KMS-11 (cell line): ENCODE measurements around the gene MAGI2.

ENCODE experiments used
- H2AFZ ChIP-seq: fragments of 200-600 bp; sonication (generic); 2 replicates; pipeline ENCODE4 v1.6.1; 2016; ENCODE audit warnings: antibody characterized with exemption, mixed run types, low read depth
- H3K27ac ChIP-seq: fragments of 200-600 bp; sonication (generic); 2 replicates; pipeline ENCODE4 v1.6.1; 2016; ENCODE audit warnings: mild to moderate bottlenecking, mixed run types
- H3K27me3 ChIP-seq: fragments of 200-600 bp; sonication (generic); 2 replicates; pipeline ENCODE4 v1.6.1; 2017; ENCODE audit warnings: mild to moderate bottlenecking, low read depth, mixed run types, moderate library complexity; ENCODE audit not compliant: insufficient read depth
- H3K36me3 ChIP-seq: fragments of 200-600 bp; sonication (generic); 2 replicates; pipeline ENCODE4 v1.6.1; 2017; ENCODE audit warnings: mild to moderate bottlenecking, mixed run types; ENCODE audit not compliant: insufficient read depth
- H3K4me1 ChIP-seq: fragments of 200-600 bp; sonication (generic); 2 replicates; pipeline ENCODE4 v1.6.1; 2016; ENCODE audit warnings: mild to moderate bottlenecking, low read depth, mixed run types; ENCODE audit not compliant: poor library complexity, severe bottlenecking
- H3K4me2 ChIP-seq: fragments of 200-600 bp; sonication (generic); 2 replicates; pipeline ENCODE4 v1.7.0; 2016; ENCODE audit warnings: mild to moderate bottlenecking, mixed run types
- H3K4me3 ChIP-seq: fragments of 200-600 bp; sonication (generic); IDR thresholded peaks from 2 replicates; pipeline ENCODE4 v1.6.1; 2017; ENCODE audit warnings: low read depth, low read length, mixed read lengths; ENCODE audit not compliant: insufficient read depth
- H3K79me2 ChIP-seq: fragments of 200-600 bp; sonication (generic); 2 replicates; pipeline ENCODE4 v1.6.1; 2016; ENCODE audit warnings: low read depth, mixed run types; ENCODE audit not compliant: insufficient read depth
- H3K9ac ChIP-seq: fragments of 200-600 bp; sonication (generic); 2 replicates; pipeline ENCODE4 v1.6.1; 2016; ENCODE audit warnings: mild to moderate bottlenecking, mixed run types
- H4K20me1 ChIP-seq: fragments of 200-600 bp; sonication (generic); 2 replicates; pipeline ENCODE4 v1.6.1; 2016; ENCODE audit warnings: mild to moderate bottlenecking, mixed run types; ENCODE audit not compliant: insufficient read depth
- TF ChIP-seq, protein P1 (sequence below): fragments of 200-600 bp; sonication (generic); conservative IDR thresholded peaks from 2 replicates; pipeline ENCODE4 v1.6.1; 2017; ENCODE audit warnings: low read depth, mild to moderate bottlenecking, antibody characterized with exemption, low read length, moderate library complexity, mixed read lengths

The MAGI2 gene

GRCh38 chr7:78171398-78171797, 1282.1 kb downstream of the MAGI2 start:
- Histone ChIP-seq H3K27ac (no peak overlapping the region), H3K9ac (no peak overlapping the region), H3K4me1 (no peaks in the 10 kb centered on the region), H3K79me2 (no peaks in the 10 kb centered on the region), H3K4me3 (no peak overlapping the region), H3K4me2 (no peak overlapping the region), H2AFZ (no peak overlapping the region), H4K20me1 (no peaks in the 10 kb centered on the region), H3K36me3 (no peaks in the 10 kb centered on the region), H3K27me3 (no peaks in the 10 kb centered on the region)
- TF ChIP-seq, protein P1, sequence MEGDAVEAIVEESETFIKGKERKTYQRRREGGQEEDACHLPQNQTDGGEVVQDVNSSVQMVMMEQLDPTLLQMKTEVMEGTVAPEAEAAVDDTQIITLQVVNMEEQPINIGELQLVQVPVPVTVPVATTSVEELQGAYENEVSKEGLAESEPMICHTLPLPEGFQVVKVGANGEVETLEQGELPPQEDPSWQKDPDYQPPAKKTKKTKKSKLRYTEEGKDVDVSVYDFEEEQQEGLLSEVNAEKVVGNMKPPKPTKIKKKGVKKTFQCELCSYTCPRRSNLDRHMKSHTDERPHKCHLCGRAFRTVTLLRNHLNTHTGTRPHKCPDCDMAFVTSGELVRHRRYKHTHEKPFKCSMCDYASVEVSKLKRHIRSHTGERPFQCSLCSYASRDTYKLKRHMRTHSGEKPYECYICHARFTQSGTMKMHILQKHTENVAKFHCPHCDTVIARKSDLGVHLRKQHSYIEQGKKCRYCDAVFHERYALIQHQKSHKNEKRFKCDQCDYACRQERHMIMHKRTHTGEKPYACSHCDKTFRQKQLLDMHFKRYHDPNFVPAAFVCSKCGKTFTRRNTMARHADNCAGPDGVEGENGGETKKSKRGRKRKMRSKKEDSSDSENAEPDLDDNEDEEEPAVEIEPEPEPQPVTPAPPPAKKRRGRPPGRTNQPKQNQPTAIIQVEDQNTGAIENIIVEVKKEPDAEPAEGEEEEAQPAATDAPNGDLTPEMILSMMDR: no peak

- Histone ChIP-seq H3K27me3 (no peaks in the 10 kb centered on the region), H4K20me1 (no peaks in the 10 kb centered on the region), H3K36me3 (no peaks in the 10 kb centered on the region), H3K79me2 (no peaks in the 10 kb centered on the region), H3K4me2 (no peak overlapping the region), H2AFZ (no peak overlapping the region), H3K9ac (no peak overlapping the region), H3K4me3 (no peak overlapping the region), H3K27ac (no peak overlapping the region), H3K4me1 (no peaks in the 10 kb centered on the region)
- TF ChIP-seq, protein P1: no peak
Measured at GRCh38 chr7:78170815-78171214, 1282.7 kb downstream of the MAGI2 start.

DNA sequence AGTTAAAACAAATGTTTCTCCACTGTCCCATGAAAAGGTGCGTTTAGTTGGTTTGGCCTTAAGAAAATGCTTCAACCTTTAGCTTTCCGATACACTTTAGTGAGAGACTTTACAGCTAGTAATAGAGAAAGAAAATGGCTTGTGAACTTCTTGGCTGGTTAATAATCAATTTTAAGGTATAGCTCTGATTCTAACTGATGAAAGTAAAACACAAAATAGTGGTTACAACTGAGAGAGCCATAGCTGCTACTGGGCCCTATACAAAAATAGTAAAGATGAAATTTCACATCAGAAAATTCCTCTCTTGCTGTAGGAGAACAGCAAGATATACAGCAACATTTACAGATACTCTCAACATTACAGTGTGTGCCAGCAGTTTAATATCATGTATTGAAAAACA, 1283.5 kb downstream of the MAGI2 start:
- Histone ChIP-seq H3K79me2 (no peaks in the 10 kb centered on the region), H3K4me2 (no peak overlapping the region), H3K4me1 (no peaks in the 10 kb centered on the region), H3K4me3 (no peak overlapping the region), H3K27ac (no peak overlapping the region), H3K36me3 (no peaks in the 10 kb centered on the region), H2AFZ (no peak overlapping the region), H3K9ac (no peak overlapping the region), H4K20me1 (no peaks in the 10 kb centered on the region), H3K27me3 (no peaks in the 10 kb centered on the region)
- TF ChIP-seq, protein P1: no peak

DNA sequence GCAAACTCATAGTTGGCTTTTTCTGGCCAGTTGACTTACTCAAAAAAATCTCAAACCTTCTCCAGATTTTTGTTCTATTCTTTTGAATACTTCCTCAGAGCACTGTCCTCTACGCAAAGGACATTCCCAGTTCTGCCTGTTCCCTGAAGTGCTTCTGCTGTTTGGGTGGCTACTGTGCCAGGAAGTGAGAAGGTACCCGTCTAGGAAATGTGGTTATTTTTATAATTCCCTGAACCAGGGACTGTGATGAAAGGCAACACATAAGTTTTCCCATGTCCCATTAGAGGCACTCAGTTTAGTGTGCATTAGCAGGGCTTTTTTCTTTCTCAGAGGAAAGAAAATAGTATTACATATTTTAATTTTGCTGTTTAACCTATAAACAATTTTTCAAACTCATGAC, 1284.6 kb downstream of the MAGI2 start:
- no peaks in the 10 kb centered on the region for H3K4me1 ChIP-seq
- TF ChIP-seq, protein P1: no peak
- no peak overlapping the region for H3K27ac ChIP-seq
- H3K9ac ChIP-seq: no peak overlapping the region
- no peak overlapping the region for H3K4me2 ChIP-seq
- no peak overlapping the region for H2AFZ ChIP-seq
- H4K20me1 ChIP-seq: no peaks in the 10 kb centered on the region
- H3K79me2 ChIP-seq: no peaks in the 10 kb centered on the region
- no peak overlapping the region for H3K4me3 ChIP-seq
- H3K36me3 ChIP-seq: no peaks in the 10 kb centered on the region
- no peaks in the 10 kb centered on the region for H3K27me3 ChIP-seq

- no peaks in the 10 kb centered on the region for H3K36me3 ChIP-seq
- no peak overlapping the region for H3K4me2 ChIP-seq
- no peaks in the 10 kb centered on the region for H3K27me3 ChIP-seq
- TF ChIP-seq, protein P1: no peak
- no peak overlapping the region for H2AFZ ChIP-seq
- H3K27ac ChIP-seq: no peak overlapping the region
- H3K9ac ChIP-seq: no peak overlapping the region
- no peak overlapping the region for H3K4me3 ChIP-seq
- H4K20me1 ChIP-seq: no peaks in the 10 kb centered on the region
- H3K4me1 ChIP-seq: no peaks in the 10 kb centered on the region
- no peaks in the 10 kb centered on the region for H3K79me2 ChIP-seq
Measured at GRCh38 chr7:78167860-78168259, 1285.6 kb downstream of the MAGI2 start.
